DND-41 (cell line): Measurements from ENCODE around the gene SLC5A12.

Experiments
- ATAC-seq: fragments of 200-7000 bp; cut with Tn5 transposase; 3 replicates; pipeline ENCODE4 v1.9.1; 2021; ENCODE audit warnings: low read depth; ENCODE audit not compliant: insufficient read depth
- DNase-seq: peaks from one replicate; pipeline ENCODE4 v3.0.0-alpha.2; 2020
- H2AFZ ChIP-seq: 2 replicates; pipeline ENCODE4 v1.6.0; 2012; ENCODE audit warnings: low read depth, low read length
- H3K27ac ChIP-seq: 2 replicates; pipeline ENCODE4 v1.5.1; 2012; ENCODE audit warnings: low read length, inconsistent platforms
- H3K27me3 ChIP-seq: fragments of 200-600 bp; sonication (generic); 2 replicates; pipeline ENCODE4 v1.6.0; 2012; ENCODE audit warnings: low read length, mild to moderate bottlenecking, inconsistent platforms; ENCODE audit not compliant: insufficient read depth, poor library complexity
- H3K36me3 ChIP-seq: 2 replicates; pipeline ENCODE4 v1.5.1; 2012; ENCODE audit warnings: low read length, inconsistent platforms; ENCODE audit not compliant: insufficient read depth
- H3K4me1 ChIP-seq: 2 replicates; pipeline ENCODE4 v1.5.1; 2012; ENCODE audit warnings: mild to moderate bottlenecking, low read length; ENCODE audit not compliant: insufficient read depth
- H3K4me2 ChIP-seq: 2 replicates; pipeline ENCODE4 v1.6.0; 2012; ENCODE audit warnings: mild to moderate bottlenecking, moderate library complexity, low read length, inconsistent platforms; ENCODE audit not compliant: insufficient read depth
- H3K4me3 ChIP-seq, 2 experiments: fragments of 200-600 bp in 1 of 2; shearing (Covaris generic) in 1 of 2; 2 replicates each; pipeline ENCODE4 v1.5.1; 2012 to 2016; ENCODE audit warnings: inconsistent platforms in 2 of 2, low read length in 2 of 2, mild to moderate bottlenecking in 2 of 2, low read depth in 1 of 2, moderate library complexity in 1 of 2
- H3K79me2 ChIP-seq: 2 replicates; pipeline ENCODE4 v1.6.0; 2012; ENCODE audit warnings: low read length, inconsistent platforms; ENCODE audit not compliant: insufficient read depth
- H3K9ac ChIP-seq: 2 replicates; pipeline ENCODE4 v1.6.0; 2012; ENCODE audit warnings: low read depth, mild to moderate bottlenecking, inconsistent platforms, low read length, moderate library complexity
- H3K9me3 ChIP-seq: 2 replicates; pipeline ENCODE4 v1.5.1; 2012; ENCODE audit warnings: low read length, moderate library complexity, mild to moderate bottlenecking, inconsistent platforms; ENCODE audit not compliant: insufficient read depth, severe bottlenecking
- H4K20me1 ChIP-seq: 2 replicates; pipeline ENCODE4 v1.6.0; 2012; ENCODE audit warnings: low read length; ENCODE audit not compliant: insufficient read depth
- CTCF ChIP-seq: IDR thresholded peaks from 2 replicates; pipeline ENCODE4 v1.5.1; 2012; ENCODE audit warnings: borderline replicate concordance, low read length, moderate library complexity, mild to moderate bottlenecking; ENCODE audit not compliant: poor library complexity, severe bottlenecking; ENCODE audit errors: extremely low read depth
- EZH2 ChIP-seq: IDR thresholded peaks from 3 replicates; pipeline ENCODE4 v1.6.1; 2012; ENCODE audit warnings: borderline replicate concordance, low read depth, mild to moderate bottlenecking, moderate library complexity, low read length, inconsistent platforms; ENCODE audit not compliant: severe bottlenecking

Gene SLC5A12

GRCh38 chr11:26708736-26709456 lies 13.0 kb downstream of the SLC5A12 start:
- no peak overlapping the region for H2AFZ ChIP-seq
- H3K9ac ChIP-seq, result no peak overlapping the region
- no peak for DNase-seq
- H3K27ac ChIP-seq, result no peak overlapping the region
- H3K4me1 ChIP-seq, result no peaks in the 10 kb centered on the region
- H3K27me3 ChIP-seq, result no peaks in the 10 kb centered on the region
- no peaks in the 10 kb centered on the region for H3K9me3 ChIP-seq
- H3K4me2 ChIP-seq, result no peak overlapping the region
- no peak overlapping the region for H3K4me3 ChIP-seq
- H3K79me2 ChIP-seq, result no peaks in the 10 kb centered on the region
- H3K36me3 ChIP-seq, result no peaks in the 10 kb centered on the region
- ATAC-seq, result no peak
- TF ChIP-seq EZH2, result no peak
- no peak for TF ChIP-seq CTCF
- no peaks in the 10 kb centered on the region for H4K20me1 ChIP-seq

- Histone ChIP-seq H3K27me3 (no peaks in the 10 kb centered on the region), H3K4me3 (no peak overlapping the region), H3K4me2 (no peak overlapping the region), H4K20me1 (no peaks in the 10 kb centered on the region), H2AFZ (no peak overlapping the region), H3K4me1 (no peaks in the 10 kb centered on the region), H3K79me2 (no peaks in the 10 kb centered on the region), H3K36me3 (no peaks in the 10 kb centered on the region), H3K9me3 (no peaks in the 10 kb centered on the region), H3K27ac (no peak overlapping the region), H3K9ac (no peak overlapping the region)
- ATAC-seq (no peak), DNase-seq (no peak)
- TF ChIP-seq CTCF (no peak), EZH2 (no peak)
Observed at GRCh38 chr11:26706181-26706580, 15.7 kb downstream of the SLC5A12 start.

GRCh38 chr11:26704249-26704648 lies 17.6 kb downstream of the SLC5A12 start:
- no peak overlapping the region for H3K4me3 ChIP-seq
- H3K79me2 ChIP-seq, result no peaks in the 10 kb centered on the region
- H3K4me1 ChIP-seq, result no peaks in the 10 kb centered on the region
- H2AFZ ChIP-seq, result no peak overlapping the region
- DNase-seq (no peak), ATAC-seq (no peak)
- no peaks in the 10 kb centered on the region for H3K9me3 ChIP-seq
- no peak overlapping the region for H3K27ac ChIP-seq
- H4K20me1 ChIP-seq, result no peaks in the 10 kb centered on the region
- TF ChIP-seq CTCF (no peak), EZH2 (no peak)
- no peak overlapping the region for H3K4me2 ChIP-seq
- no peaks in the 10 kb centered on the region for H3K27me3 ChIP-seq
- no peaks in the 10 kb centered on the region for H3K36me3 ChIP-seq
- no peak overlapping the region for H3K9ac ChIP-seq
